ENCODE results near the gene NFE2L1.
"Not testable (repeated sequence)": the region's sequence is repeated elsewhere in the genome, so short reads cannot be mapped to it uniquely, and the experiment has no call there.

The NFE2L1 gene

DNA sequence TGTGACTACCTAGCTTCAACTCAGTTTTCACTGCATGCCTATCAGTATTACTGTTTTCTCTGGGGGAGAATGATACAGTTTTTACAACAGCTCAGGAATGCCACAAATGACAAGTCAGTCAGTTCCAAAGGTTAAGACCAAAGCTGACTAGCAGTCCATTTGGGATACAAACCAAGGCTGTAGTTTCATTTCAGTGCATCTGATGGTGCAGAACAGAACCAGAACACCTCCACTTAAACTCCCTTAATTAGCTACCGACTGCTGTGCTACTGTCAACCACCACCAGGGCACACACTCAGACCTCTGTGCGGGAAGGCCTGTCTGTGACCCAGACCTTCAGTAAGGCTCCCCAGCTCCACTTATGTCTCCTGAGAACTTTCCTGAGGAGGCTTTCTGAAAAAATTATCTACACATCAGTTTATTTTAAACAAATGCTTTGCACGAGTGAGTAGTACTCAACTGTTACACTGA, 20.4 kb downstream of the NFE2L1 start:
- DNase-seq = peak in 2 of 4 experiments; percentile 26 to 29

DNA sequence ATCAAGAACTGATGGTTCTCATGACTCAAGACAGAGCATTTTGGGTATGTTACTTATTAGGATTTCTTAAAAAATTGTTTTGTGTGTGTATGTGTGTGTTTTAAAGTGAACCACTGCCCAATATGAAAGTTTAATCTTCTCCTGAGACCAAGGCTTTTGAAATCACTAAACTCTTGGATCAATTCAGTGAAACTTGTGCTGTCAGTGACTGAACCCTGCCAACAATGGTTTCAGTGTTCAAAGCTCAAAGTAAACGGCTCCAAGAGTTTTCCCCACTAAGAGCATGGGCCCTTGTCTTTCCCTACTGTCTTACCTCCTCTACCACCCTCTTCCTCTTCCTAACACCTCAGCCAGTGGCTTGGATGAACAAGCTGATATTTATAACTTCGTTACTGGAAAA, 22.0 kb downstream of the NFE2L1 start:
- no peak for DNase-seq

DNA sequence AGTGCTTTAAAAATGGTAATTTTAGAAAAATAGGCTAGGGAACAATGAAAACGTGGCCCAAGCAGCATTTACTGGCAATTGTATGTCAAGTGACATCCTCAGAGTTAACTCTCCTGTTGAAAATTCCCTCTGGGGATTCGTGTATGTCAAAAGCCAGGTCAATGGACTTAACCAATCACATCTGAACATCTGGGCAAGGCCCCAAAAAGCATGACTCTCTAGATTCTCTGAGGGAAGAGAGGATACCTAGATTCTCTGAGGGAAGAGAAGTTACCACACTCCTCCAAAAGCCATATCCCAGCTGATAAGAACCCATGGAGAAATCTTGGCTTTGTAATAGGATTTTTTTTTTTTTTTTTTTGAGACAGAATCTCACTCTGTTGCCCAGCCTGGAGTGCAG, 23.5 kb downstream of the NFE2L1 start:
- no peak for DNase-seq

DNA sequence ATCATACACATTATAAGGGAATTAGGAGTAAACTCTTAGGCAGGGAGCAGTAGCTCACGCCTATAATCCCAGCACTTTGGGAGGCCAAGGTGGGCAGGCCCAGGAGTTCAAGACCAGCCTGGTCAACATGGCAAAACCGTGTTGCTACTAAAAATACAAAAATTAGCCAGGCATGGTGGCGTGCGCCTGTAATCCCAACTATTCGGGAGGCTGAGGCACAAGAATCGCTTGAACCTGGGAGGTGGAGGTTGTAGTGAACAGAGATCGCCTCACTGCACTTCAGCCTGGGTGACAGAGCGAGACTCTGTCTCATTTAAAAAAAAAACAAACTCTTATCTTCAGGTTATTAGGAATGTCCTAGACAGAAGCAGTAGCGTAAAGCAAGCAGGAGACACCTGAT, 24.7 kb downstream of the NFE2L1 start:
- not testable (repeated sequence) for DNase-seq

DNA sequence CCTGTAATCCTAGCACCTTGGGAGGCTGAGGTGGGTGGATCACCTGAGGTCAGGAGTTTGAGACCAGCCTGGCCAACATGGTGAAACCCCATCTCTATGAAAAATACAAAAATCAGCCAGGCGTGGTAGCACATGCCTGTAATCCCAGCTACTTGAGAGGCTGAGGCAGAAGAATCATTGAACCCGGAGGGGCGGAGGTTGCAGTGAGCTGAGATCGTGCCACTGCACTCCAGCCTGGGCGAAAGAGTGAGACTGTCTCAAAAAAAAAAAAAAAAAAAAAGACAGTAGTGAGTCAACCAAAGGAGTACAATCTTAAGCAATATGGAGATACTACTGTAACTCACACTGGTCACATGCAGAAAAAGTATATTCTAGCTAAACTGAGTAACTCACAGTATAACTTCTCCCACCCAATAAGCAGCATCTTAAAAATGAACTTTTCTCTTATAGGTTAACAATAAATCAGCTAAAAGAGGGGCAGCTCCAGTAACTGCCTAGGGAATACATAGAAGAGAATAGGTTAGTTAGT, 25.5 kb downstream of the NFE2L1 start:
- DNase-seq = not testable (repeated sequence)

DNA sequence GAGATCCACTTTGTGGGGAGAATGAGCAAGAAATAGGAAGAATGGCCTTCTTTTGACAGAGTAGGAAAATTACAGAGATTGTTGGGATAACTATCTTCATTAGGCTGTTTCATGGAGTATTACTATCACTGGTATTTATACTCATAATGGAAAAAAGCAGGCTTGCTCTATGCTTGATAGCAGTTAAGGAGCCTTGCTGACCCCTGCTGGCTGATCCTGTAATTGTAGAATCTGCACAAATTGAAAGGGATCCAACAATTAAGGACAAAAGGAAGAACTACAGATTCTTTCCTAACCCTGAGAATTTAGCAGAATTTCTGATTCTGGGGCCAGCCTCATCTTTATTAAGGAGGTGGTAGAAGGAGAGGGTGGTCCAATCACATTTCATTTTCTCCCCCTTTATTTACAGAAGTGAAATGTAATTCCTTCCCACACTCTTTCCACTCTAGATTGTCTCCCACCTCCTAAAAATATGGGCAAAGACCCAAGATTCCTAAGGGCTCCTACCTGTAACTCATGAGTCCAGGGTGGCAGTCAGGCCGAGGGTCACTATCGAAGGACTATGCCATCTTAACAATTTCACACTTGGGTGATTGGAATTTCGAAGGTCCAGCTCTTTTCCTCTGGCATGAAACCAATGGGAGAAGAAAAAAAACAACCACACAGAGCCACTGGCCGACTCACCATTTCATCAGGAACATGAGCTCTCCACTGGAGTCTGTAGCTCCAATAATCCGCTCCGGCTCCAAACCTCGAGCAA, 26.3 kb downstream of the NFE2L1 start:
- DNase-seq = peak; percentile 84 to 89 (median 88)

DNA sequence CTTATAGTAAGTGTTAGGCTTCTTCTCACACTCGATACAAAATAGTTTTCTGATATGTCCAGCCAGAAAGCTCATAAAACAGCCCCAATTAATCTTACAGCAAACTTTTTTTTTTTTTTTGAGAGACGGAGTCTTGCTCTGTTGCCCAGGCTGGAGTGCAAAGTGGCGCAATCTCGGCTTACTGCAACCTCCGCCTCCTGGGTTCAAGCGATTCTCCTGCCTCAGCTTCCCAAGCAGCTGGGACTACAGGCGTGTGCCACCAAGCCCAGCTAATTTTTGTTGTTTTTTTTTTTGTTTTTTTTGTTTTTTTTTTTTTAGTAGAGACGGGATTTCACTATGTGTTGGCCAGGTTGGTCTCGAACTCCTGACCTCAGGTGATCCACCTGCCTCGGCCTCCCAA, 29.0 kb downstream of the NFE2L1 start:
- DNase-seq = not testable (repeated sequence)

DNA sequence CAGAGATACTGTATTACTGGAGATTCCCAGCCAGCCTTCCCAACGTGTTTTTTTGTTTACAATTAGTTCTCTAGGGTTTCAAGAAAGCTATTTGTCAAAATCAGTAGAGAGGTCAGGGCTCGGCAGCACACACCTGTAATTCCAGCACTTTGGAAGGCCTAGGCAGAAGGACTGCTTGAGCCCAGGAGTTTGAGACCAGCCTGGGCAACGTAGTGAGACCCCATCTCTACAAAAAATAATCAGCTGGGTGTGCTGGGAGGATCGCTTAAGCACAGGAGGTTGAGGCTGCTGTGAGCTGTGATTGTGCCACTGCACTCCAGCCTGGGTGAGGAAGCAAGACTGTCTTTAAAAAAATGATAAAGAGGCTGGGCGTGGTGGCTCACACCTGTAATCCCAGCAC, 33.7 kb downstream of the NFE2L1 start:
- DNase-seq = no peak

DNA sequence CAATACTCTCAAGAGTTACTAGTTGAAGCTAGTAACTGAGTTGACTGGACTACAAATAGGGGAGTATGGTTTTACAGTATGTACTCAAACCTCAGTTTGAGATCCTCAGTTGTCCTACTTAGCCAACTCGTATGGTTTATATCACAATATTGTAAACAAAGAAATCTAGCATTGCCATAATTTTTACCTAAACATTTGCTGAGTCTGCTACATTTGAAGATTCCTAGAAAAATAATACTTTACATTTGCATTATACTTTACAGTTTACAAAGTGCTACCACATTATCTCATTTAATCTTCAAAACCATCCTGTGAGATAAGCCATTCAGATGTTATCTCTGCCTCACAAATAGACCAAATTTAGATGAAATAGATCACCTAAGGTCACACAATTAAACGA, 36.8 kb downstream of the NFE2L1 start:
- DNase-seq = no peak

DNA sequence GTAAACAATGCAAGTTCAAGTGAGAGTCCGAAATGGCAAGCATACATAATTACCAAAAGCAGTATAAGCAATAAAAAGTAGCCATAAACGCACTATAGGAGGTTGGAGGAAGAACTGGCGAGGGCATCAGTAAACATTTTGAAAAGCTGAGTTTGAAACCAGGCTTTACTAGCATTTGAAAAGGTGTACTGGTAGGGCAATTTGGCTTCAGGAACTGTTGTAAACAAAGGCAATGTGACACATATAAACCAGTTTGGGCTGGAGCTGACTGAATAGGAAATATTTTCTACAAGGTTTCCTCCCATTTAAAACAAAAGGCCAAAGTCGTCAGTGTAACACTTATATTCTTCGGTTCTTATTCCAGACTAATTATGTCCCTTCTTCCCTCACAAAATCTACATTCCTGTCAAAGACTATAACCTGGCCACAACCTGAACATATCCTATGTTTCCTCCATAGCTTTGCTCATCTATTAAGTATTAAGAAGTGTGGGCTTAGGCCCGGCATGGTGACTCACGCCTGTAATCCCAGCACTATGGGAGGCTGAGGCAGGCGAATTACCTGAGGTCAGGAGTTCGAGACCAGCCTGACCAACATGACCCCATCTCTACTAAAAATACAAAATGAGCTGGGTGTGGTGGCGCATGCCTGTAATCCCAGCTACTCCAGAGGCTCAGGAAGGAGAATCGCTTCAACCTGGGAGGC, 45.3 kb downstream of the NFE2L1 start:
- DNase-seq = no peak

DNA sequence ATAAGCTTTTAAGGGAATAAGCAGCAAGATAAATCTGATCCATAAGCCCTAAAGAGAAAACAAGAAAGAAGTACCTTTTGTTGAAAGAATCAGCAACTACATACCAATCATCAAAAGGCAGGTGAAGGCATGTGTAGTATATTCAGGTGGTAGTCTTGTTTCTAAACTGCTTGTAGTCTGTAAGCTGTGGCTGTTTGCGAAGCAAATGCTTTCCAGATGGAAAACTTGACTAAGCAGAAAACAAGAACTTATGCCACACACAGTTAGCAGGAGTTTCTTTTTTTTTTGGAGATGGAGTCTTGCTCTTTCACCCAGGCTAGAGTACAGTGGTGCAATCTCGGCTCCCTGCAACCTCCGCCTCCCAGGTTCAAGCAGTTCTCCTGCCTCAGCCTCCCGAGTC, 47.5 kb downstream of the NFE2L1 start:
- DNase-seq = no peak

DNA sequence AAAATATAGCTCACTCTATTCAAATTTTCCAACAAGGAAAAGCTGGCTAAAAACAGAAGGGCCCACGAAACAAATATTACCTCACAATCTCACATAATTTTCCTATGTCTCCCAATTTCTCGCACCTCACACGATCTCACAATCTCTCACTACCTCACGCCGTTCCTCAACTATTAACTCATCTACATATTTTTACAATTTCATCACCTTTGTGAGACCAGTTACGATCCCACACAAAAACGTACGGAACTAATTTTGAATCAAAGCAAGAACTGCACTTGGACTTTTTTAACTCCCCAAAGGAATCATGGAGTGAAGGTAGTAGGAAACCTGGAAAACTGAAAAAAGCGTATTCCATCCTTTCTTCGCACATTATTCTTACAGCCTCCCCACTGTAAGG, 52.0 kb downstream of the NFE2L1 start:
- no peak for DNase-seq

DNA sequence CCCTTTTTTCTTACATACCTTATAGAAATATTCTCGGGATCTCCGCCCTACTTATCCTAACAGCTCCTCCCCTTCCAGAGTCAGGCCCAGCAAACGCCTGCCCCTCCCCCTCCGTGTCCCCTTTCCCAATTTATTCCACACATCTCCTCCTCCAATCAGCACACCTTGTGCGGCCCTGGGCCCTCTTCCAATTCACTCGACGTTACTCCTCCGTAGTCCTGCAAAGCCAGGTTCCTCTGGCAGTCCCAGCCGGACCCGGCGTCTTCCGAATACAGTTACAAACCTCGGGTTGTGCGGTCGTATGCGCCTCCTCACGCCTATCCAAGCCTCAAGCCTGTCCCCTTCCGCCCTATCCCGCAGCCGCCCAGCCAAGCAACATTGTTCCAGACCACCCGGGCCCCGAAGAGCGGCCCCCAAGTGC, 52.4 kb downstream of the NFE2L1 start:
- DNase-seq = no peak

DNA sequence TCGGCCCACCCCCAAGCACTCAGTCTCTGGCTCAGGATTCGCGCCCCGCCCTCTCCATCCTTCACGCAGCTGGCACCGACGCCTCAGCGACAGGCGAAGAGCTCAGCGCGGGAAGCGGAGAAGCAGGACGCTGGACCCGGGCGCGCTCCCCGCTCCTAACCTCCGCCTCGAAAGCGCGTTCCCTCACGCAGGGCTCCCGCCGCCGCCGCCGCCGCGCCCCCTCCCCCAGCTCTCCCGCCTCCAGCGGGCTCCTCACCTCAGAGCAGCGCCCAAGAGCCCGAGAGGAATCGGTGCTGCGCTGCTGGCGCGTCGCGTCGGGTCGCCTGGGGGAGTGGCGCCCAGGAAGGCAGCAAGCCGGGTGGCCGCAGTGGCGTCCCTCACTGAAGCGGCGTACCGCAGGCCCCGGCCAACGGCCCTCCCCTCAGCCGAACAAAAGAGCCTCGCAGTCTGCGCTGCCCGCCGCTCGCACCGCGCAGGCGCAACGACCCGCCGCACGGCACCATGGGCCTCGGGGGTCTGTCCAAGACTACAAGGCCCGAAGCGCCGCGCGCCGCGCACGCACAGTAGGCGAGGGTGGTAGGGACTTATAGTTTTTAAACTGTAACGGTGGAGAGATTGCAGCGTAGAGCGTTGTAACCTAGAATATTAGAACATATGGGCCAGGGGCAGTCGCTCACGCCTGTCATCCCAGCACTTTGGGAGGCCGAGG, 53.0 kb downstream of the NFE2L1 start, which contains the start of gene CBX1:
TSS of gene CBX1 (minus strand) at position 467 of the 709 bp plus-strand sequence. CDS start 24,474 bp downstream, outside the sequence.
- DNase-seq = peak; percentile 94 to 98 (median 96)

DNA sequence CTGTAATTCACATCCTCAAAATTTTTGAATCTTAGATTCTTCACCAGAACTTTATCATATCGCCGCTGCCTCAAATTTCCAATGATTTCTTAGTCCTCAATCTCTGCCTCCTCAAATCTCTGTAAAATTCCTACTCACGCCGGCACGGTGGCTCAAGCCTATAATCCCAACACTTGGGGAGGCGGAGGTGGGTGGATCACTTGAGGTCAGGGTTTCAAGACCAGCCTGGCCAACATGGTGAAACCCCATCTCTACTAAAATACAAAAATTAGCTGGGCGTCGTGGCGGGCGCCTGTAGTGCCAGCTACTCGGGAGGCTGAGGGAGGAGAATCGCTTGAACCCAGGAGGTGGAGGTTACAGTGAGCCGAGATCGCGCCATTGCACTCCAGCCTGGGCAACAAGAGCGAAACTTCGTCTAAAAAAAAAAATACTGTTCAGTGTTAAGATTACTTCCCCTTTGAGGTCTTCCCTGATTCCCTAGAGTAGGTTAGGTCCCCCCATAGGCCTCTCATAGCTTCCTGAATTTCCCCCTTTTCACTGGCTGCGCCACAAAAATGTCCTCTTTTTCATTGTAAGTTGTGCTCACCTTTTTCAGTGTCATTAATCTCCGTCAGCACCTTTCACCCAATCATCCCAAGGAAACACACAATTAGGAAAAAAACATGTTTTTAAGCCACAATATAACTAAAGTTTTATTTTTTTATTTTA, 54.0 kb downstream of the NFE2L1 start:
- peak; percentile 24 to 65 (median 45) for DNase-seq

DNA sequence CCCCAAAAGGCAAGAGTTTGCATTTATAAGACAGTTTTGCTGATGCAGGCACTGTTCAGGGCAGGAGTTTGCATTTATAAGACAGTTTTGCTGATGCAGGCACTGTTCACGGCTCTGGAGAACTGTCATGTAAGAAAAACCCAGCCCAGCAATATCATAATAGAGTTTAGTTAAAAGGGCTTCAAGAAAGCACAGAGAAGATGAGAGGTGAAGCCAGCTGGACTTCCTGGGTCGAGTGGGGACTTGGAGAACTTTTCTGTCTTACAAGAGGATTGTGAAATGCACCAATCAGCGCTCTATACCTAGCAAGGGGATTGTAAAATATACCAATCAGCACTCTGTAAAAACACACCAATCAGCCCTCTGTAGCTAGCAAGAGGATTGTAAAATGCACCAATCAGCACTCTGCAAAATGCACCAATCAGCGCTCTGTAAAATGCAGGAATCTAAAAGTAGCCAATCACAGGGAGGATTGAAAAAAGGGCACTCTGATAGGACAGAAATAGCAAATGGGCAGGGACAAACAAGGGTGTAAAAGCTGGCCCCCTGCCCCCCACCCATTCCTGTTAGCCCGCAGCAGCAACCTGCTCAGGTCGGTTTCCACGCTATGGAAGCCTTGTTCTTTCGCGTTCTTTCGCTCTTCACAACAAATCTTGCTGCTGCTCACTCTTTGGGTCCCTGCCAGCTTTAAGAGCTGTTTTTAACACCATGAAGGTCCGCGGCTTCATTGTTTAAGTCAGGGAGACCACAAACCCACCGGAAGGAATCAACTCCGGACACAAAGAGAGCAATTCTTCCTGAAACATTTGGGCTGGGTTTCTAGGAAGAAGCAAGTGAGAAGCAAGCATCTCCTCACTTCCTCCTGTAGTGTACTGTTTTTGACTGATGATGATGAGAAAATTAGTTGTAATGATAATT, 54.9 kb downstream of the NFE2L1 start:
- DNase-seq = peak; percentile 60 to 85 (median 68)

DNA sequence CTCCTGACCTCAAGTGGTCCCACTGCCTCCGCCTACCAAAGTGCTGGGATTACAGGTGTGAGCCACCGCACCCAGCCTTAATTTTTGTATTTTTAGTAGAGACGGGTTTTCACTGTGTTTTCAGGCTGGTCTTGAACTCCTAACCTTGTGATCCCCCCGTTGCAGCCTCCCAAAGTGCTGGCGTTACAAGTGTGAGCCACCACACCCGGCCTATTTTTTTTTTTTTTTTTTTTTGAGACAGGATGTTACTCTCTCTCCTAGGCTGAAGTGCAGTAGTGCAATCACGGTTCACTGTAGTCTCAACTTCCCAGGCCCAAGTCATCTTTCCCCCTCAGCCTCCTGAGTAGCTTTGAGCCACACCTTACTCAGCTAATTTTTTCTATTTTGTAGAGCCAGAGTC, 56.3 kb downstream of the NFE2L1 start:
- no peak for DNase-seq

DNA sequence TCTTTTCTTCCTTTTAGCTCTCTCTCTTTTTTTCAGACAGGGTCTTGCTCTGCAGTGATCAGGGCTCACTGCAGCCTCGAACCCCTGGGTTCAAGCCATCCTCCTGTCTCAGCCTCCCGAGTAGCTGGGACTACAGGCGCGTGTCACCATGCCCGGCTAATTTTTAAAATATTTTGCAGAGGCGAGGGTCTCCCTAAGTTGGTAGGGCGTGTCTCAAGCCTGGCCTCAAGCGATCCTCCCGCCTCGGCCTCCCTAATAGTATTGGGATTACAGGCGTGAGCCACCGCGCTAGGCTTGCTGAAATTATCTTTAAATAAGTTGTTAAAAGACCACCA, 58.6 kb downstream of the NFE2L1 start:
- DNase-seq = no peak

DNA sequence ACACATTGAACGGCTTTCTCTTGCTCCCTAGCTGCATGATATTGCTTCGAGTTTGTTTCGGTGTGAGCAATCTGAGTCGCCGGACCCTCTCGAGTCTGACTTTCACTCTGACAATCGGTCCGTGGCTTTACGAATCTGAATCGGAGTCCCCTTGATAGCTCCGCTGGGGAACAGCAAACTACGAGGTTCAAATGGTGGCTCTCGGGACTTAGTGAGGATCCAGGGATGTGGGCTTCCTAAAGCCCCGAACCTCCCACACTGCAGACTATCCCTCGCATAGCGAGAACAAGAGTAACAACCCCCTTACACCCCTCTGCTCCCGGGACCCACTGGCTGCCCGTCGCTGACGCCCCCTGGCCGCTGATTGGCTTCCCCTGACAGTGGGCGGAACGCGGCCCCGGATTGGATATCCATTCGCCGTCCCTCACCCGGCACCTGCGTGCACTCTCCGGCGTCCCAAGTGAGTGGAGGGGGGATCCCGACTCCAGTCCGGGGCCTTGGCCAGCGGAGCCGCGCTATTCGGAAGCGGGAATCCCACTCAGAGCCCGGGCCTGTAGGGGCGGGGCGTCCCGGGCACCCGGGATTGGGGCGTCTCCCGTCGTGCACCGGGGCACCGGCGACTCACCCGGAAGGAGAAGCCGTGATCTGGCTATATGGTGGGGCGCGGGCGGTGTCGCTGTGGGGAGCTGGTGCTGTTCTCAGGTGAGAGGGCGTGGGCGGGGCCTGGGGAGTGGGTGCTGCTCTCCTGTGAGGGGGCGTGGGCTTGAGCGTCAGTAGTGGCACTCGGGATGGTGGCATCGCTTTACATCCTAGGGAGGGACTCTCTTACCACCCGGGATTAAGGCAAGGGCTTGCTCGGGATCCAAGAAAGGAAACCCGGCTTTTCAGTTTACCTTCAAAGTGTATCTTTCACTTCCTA, 59.2 kb downstream of the NFE2L1 start, which contains the start of gene SNX11:
TSS of gene SNX11 (plus strand) at position 630 of the 919 bp plus-strand sequence. CDS start 4,278 bp downstream, outside the sequence.
- DNase-seq = peak; percentile 85 to 94 (median 92)

DNA sequence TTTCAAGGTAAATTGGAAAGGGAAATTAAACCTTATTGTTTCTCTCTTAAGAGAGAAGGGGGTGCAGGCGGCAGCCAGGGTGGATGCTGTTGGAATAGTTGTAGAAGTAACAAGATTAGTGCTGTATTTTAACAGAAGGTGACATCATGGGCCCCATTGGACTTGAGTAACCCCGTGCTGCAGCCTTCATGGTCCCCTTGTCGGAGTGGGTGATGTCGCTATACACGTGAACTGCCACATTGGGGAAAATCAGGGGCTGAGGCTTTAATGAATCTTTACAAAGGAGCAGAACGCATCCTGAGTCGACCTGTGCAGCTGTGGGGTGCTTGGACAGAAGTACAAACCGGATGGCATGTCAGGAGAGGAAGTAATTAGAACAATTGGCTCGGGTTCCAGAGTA, 62.6 kb downstream of the NFE2L1 start:
- peak in 3 of 4 experiments; percentile 28 to 33 (median 28) for DNase-seq
